ENCODE measurements around the gene OR4X1. TPM values are rescaled to one million over a fixed set of nuclear protein-coding genes. Genes with fewer than 3 reads are reported as not detected.
"Not testable (repeated sequence)": the region's sequence is repeated elsewhere in the genome, so short reads cannot be mapped to it uniquely, and the experiment has no call there.

OR4X1 gene
- not detected in 2 replicates for total RNA-seq (2014; rRNA removed; shearing (Covaris generic))
- not detected in 2 replicates for polyA plus RNA-seq (2015; cell fraction: cytosol; rRNA removed)
- not detected in 2 replicates for polyA plus RNA-seq (2015; cell fraction: nucleus; rRNA removed)

GRCh38 chr11:48263423-48263911 lies at the start of gene OR4X1:
Gene OR4X1 (plus strand): TSS chr11:48263861. CDS start chr11:48263861, 0 bp downstream.
- DNase-seq (ENCODE audit: low read depth) = no peak

- DNase-seq (ENCODE audit: low read depth) = no peak
Observed at GRCh38 chr11:48216510-48216909, 47.2 kb upstream of the OR4X1 start, which contains the start of gene OR4B1. Gene OR4B1 (plus strand): TSS chr11:48216810. CDS start chr11:48216810, 0 bp downstream.

- DNase-seq (ENCODE audit: low read depth) = no peak
Observed at GRCh38 chr11:48228761-48229160, 34.9 kb upstream of the OR4X1 start.

GRCh38 chr11:48230057-48230456 lies 33.6 kb upstream of the OR4X1 start:
- DNase-seq (ENCODE audit: low read depth) = not testable (repeated sequence)

- no peak for DNase-seq (ENCODE audit: low read depth)
Observed at GRCh38 chr11:48237727-48238126, 25.9 kb upstream of the OR4X1 start.

- no peak for DNase-seq (ENCODE audit: low read depth)
Observed at GRCh38 chr11:48242501-48242900, 21.2 kb upstream of the OR4X1 start.

- DNase-seq (ENCODE audit: low read depth) = no peak
Observed at GRCh38 chr11:48244804-48245203, 18.9 kb upstream of the OR4X1 start, which contains the start of gene OR4X2. Gene OR4X2 (plus strand): TSS chr11:48245104. CDS start chr11:48245104, 0 bp downstream.

- no peak for DNase-seq (ENCODE audit: low read depth)
Observed at GRCh38 chr11:48248902-48249301, 14.8 kb upstream of the OR4X1 start.

GRCh38 chr11:48261600-48261999 lies 2.1 kb upstream of the OR4X1 start:
- no peak for DNase-seq (ENCODE audit: low read depth)

GRCh38 chr11:48270621-48271020 lies 7.0 kb downstream of the OR4X1 start:
- DNase-seq (ENCODE audit: low read depth) = peak; percentile 30

GRCh38 chr11:48272606-48273005 lies 8.9 kb downstream of the OR4X1 start:
- no peak for DNase-seq (ENCODE audit: low read depth)

GRCh38 chr11:48305923-48306322 lies 42.3 kb downstream of the OR4X1 start, which contains the start of gene OR4S1:
Gene OR4S1 (plus strand): TSS chr11:48306223. CDS start chr11:48306223, 0 bp downstream.
- no peak for DNase-seq (ENCODE audit: low read depth)

GRCh38 chr11:48307760-48308386 lies 44.2 kb downstream of the OR4X1 start:
- peak; percentile 59 for DNase-seq (ENCODE audit: low read depth)

- DNase-seq (ENCODE audit: low read depth) = not testable (repeated sequence)
Observed at GRCh38 chr11:48313590-48313989, 49.9 kb downstream of the OR4X1 start.

Other genes starting within 250 kb of the OR4X1 start
- gene OR4B1, start 47.1 kb upstream of the OR4X1 start, total RNA-seq (2014; rRNA removed; shearing (Covaris generic)) = not detected in 2 replicates
- not detected in 2 replicates for gene OR4X2, start 18.8 kb upstream of the OR4X1 start, total RNA-seq (2014; rRNA removed; shearing (Covaris generic))
- not detected in 2 replicates for gene OR4S1, start 42.4 kb downstream of the OR4X1 start, total RNA-seq (2014; rRNA removed; shearing (Covaris generic))
- not detected in 2 replicates for gene OR4C3, start 61.1 kb downstream of the OR4X1 start, total RNA-seq (2014; rRNA removed; shearing (Covaris generic))
- gene OR4C5, start 102.6 kb downstream of the OR4X1 start, total RNA-seq (2014; rRNA removed; shearing (Covaris generic)) = not detected in 2 replicates
- not detected in 2 replicates for gene OR4A47, start 224.9 kb downstream of the OR4X1 start, total RNA-seq (2014; rRNA removed; shearing (Covaris generic))